Astrocyte (in vitro differentiated cells and primary cell): ENCODE measurements around the gene BLOC1S4.

Experiments used
- EZH2 ChIP-seq: IDR thresholded peaks from 2 replicates; pipeline ENCODE4 v1.6.1; 2012; ENCODE audit warnings: mild to moderate bottlenecking, low read length, inconsistent platforms; ENCODE audit not compliant: insufficient read depth
- TF ChIP-seq, protein P1 (sequence below): IDR thresholded peaks from 2 replicates; pipeline ENCODE4 v1.5.1; 2011; ENCODE audit warnings: low read depth, mild to moderate bottlenecking, inconsistent platforms, low read length, moderate library complexity; ENCODE audit not compliant: insufficient read depth

DNA sequence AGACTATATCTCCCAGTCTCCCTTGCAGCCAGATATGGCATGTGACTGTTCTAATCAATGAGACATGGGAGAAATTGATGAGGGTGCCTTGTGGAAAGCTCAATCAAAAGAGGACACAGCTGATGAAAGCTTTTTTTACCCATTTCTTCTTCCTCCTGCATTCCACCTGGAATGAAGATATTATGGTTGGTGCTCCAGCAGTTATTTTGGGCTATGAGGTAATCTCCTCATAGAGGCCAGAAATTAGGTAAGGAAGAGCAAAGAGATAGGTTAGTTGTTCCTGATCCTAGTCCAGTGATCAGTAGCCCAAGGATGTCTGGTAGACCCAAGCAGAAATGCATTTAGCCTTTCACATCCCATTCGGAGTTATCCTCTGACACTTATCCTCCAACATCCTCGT, 49.7 kb downstream of the BLOC1S4 start:
- no peak for TF ChIP-seq EZH2
- TF ChIP-seq, protein P1, sequence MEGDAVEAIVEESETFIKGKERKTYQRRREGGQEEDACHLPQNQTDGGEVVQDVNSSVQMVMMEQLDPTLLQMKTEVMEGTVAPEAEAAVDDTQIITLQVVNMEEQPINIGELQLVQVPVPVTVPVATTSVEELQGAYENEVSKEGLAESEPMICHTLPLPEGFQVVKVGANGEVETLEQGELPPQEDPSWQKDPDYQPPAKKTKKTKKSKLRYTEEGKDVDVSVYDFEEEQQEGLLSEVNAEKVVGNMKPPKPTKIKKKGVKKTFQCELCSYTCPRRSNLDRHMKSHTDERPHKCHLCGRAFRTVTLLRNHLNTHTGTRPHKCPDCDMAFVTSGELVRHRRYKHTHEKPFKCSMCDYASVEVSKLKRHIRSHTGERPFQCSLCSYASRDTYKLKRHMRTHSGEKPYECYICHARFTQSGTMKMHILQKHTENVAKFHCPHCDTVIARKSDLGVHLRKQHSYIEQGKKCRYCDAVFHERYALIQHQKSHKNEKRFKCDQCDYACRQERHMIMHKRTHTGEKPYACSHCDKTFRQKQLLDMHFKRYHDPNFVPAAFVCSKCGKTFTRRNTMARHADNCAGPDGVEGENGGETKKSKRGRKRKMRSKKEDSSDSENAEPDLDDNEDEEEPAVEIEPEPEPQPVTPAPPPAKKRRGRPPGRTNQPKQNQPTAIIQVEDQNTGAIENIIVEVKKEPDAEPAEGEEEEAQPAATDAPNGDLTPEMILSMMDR = no peak
